Stimulated activated CD4-positive, alpha-beta T cell treated with anti-CD3 and anti-CD28 coated beads, Interleukin-1b, Interleukin-23, amount 100 ng/mL, for 24 hours (primary cell): ENCODE results near the gene MRM1.
A peak's percentile ranks its signal among the peaks of the same experiment; 100 is the strongest.
"Not testable (repeated sequence)": the region's sequence is repeated elsewhere in the genome, so short reads cannot be mapped to it uniquely, and the experiment has no call there.

Source experiments
- DNase-seq, 4 experiments: peaks; one replicate each; pipeline ENCODE4 v3.0.0-alpha.2; 2020; ENCODE audit warnings: low read depth in 4 of 4, low spot score in 1 of 4

The MRM1 gene

DNA sequence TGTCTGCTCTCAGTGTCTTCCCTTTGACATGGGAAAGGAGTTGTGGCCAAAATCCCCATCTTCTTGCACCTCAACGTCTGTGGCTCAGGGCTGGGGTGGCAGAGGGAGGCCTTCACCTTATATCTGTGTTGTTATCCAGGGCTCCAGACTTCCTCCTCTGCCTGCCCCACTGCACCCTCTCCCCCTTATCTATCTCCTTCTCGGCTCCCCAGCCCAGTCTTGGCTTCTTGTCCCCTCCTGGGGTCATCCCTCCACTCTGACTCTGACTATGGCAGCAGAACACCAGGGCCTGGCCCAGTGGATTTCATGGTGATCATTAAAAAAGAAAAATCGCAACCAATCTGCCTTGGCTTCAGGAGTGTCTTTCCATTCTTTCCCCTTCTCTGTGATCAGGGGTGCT lies 918 bp upstream of the MRM1 start:
- DNase-seq: no peak

DNA sequence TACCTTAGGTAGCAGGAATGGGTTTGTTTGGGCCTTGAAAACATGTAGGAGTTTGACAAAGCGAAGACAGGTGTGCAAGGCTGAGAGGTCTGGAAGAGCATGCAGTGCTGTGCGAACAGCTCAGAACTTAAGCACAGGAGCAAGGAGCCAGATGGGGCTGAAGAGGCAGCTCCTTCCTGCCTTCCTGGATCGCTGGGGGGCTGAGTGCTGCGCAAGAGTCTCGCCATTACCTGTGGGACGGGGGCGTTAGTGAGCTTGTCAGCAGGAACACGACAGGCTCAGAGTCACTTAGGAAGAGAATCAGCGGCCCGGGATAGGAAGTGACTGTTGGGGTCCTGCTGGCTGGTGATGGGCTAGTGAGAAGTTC lies 464 bp upstream of the MRM1 start:
- DNase-seq: no peak

DNA sequence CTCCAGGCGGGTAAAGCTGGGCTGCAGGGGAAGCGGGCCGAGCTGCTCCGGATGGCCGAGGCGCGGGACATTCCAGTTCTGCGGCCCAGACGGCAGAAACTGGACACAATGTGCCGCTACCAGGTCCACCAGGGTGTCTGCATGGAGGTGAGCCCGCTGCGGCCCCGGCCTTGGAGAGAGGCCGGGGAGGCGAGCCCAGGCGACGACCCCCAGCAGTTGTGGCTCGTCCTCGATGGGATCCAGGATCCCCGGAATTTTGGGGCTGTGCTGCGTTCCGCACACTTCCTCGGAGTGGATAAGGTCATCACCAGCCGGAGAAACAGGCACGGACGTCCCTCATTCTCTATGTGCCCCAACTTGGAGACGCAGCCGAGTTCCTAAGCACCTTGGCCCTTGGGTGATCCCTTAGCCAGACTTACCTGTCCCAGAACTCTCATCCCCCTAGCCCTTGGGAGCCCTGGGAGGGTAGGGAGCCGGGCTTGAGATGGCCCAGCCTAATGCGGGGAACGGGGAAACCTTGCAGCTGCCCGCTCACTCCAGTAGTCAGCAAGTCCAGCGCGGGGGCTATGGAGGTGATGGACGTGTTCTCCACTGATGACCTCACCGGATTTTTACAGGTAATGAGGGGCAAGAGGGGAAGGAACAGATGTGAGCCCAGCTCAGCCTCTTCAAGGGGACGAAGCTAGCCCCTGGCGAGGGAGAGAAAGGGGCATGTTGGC lies 806 bp downstream of the MRM1 start:
- DNase-seq: no peak

DNA sequence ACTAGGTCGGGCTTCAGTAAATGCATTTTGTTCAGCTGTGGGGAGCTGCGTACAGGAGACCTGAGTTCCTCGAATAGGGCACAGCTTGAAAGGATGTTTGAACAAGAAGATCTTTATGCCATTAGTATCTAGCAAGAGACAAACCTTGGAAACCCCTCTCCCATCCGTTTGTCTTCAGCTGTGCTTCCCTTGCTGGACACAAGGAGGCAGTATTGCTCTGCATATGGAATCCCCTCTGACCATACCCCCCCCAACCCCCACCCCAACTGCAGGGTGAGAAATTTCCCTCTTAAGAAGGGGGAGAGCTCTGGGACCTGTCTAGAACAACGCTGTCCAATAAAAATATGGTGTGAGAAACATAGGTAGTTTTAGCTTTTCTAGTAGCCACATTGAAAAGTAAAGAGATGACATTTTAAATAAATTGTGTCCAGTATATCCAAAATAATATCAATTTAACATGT lies 1.6 kb downstream of the MRM1 start:
- DNase-seq: peak; percentile 34 to 65 (median 46)

DNA sequence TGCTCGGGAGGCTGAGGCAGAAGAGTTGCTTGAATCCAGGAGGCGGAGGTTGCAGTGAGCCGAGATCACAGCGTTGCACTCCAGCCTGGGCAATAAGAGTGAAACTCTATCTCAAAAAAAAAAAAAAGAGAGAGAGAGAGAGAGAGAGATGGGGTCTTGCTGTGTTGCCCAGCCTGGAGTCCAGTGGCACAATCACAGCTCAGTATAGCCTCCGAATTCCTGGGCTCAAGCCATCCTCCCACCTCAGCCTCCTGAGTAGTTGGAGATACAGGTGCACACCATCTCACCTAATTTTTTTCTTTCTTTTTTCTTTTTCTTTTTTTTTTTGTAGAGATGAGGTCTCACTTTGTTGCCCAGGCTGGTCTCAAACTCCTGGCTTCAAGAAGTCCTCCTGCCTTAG lies 3.6 kb downstream of the MRM1 start:
- DNase-seq: not testable (repeated sequence)

DNA sequence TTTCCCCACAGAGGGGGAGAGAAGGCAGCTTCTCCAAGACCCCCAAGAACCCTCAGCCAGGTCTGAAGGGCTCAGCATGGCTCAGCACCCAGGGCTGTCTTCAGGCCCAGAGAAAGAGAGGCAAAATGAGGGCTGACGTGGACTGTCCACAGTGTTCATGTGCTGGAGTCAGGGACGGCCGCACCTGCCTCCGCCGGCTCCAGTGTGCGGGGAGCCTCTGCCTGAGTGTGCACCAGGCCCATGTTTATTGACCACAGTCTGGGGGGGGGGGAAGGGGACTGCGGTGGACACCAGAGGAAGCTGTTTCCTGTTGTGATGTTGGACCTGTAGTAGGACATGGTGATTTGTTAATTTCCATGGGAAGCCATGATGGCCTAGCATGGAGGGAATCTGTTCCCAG lies 6.9 kb downstream of the MRM1 start:
- no peak for DNase-seq

DNA sequence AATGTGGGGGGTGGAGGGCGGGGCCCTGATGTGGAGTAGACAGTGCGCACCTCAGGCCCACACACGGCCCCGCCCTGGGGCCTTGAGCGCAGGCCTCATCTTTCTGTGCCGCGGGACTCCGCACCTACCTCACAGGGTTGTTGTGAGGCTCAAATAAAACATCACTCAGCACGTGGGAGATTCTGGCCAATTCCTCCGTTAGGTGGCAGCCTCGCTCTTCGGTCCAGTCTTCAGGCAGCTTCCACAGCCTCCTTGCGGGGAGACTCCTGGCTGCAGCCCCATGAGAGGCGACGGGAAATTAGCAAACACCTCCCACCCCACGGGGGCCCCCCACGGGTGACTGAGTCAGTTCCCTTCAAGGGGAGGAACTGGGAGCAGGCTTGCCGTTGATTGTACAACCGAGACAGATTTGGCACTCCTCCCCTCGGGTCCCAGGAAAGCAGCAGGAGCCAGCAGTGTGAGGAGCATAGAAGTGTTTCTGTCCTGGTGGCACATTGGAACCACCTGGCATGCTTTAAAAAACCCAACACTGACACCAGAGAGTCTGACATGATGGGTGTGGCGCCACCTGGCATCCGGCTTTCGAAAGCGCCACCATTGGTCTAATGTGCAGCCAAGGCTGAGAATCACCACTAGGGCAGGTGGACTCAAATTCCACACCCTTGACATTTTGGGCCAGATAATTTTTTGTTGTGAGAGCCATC lies 7.6 kb downstream of the MRM1 start:
- DNase-seq: no peak

DNA sequence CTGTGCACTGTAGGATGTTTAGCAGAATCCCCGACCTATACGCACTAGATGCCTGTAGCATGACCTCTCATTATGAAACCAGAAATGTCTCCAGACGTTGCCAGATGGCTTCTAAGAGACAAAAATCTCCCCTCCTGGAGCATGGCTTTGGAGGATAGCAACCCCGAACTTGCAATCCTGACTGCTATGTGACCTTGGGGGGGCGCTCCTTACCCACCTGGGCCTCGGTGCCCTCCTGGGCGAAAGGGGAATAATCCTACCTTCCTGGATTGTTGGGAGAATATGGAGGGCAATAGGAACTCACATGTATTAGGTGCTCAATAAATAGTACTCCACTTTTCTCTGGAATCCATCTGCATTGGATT lies 8.1 kb downstream of the MRM1 start:
- DNase-seq: no peak

DNA sequence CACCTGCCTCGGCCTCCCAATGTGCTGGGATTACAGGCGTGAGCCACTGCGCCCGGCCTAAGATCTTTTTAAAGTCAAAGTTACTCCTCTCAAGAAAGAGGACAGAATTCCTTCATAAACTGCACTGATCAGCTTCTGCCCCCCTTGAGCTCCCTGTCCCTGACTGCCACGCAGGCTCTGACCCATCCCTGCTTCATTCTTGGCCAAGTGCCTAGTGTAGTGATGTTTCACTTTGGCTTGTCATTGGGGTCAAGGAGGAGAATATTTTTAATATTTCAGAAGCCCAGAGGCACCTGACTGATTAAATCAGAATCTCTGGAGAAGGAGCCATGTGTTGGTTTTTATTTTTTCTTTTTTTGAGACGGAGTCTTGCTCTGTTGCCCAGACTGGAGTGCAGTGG lies 9.1 kb downstream of the MRM1 start:
- DNase-seq: no peak

DNA sequence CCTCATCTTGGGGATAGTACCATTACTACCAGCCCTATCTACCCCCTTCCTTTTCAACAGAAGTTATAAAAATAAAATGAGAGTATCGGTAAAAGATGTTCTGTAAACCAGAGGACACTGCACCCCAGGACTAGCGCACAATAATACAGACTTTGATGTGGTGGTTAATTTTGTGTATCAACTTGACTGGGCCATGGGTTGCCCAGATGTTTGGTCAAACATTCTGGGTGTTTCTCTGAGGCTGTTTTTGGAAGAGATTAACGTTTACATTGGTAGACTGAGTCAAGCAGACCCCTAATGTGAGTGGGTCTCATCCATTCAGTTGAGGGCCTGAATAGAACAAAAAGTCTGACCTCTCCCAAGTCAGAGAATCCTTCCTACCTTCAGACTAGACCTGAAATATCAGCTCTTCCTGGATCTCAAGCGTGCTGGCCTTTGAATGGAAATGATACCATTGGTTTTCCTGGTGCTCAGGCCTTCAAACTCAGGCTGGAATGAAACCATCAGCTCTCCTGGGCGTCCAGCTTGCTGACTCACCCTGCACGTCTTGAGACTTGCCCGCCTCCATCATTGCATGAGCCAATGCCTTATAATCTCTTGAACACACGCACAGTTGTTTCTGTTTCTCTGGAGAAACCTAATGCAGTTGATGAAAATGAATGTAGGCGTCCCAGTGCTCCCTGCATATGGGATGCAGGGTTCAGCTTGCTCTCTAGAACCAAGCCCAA lies 10.1 kb downstream of the MRM1 start:
- DNase-seq: no peak

DNA sequence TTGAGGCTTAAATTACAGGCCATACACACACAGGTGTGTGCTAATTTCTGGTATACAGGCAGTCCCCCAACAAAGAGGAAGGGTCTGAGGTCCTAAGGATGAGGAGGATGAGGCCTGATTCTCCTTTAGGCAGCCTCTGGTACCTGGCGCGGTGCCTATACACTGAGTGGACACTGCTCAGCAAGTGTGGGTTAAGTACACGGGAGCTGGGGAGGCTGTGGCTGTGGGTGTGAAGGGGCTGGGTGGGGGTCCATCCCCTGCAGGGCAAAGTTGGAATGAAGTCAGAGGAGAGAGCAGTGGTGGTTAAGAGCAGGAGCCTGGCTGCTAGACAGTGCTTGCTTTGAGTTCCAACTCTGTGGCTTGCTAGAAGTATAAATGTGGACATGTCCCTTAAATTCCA lies 10.9 kb downstream of the MRM1 start:
- no peak for DNase-seq

DNA sequence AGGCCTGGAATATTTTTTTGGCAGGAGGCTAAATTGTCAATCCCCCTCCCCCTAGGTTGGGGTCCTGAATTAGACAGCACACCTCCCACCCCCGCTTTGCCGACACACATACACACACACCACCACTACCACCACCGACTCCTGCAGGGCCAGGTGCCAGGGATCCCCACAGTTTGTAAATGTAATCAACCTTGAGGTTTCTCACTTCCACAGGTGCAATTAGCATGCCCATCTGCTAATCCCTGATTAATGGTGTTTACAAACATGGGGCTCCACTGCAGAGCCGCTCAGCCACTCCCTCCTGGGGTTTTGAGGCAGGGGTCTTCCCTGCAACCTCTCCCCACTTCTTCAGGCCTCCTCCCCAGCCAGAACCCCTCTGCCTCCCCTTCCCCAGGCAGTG lies 11.8 kb downstream of the MRM1 start:
- no peak for DNase-seq

DNA sequence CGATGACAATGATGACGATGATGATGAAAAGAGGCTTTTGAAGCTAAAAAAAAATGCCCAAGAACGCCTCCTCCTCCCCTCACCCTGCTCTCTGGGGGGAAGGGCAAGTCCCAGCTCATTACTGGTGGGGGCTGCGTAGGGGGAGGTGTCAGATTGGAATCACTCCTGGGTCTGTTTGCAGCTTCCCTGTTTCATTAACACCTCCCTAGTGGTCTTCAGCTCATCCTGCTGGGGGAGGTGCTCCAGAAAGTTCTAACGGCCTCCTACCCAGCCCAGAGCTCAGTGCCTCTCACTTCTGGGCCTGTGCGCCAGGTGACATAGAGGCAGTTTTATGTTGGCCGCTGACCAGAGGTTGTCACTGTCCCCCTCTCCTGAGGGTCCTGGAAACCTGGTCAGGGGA lies 12.7 kb downstream of the MRM1 start:
- DNase-seq: no peak

DNA sequence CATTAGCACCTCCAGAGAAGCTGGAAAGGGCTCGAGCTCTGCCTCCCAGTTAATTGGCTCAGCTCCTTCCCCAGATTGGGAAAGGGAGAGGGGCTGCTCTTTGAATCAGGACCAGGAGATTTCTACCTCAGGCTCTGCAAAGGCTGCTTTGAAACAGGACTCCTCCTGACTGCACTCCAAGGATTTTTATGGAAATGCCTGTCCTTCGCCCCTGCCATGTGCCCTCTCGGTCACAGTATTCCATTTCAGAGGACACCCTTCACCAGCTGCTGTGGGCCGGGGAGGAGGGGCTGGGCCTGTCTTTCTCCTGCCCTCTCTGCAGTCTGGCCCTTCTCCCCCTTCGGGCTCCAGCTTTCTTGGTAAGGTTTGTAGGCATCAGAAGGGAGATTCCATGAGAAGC lies 13.6 kb downstream of the MRM1 start:
- no peak for DNase-seq

DNA sequence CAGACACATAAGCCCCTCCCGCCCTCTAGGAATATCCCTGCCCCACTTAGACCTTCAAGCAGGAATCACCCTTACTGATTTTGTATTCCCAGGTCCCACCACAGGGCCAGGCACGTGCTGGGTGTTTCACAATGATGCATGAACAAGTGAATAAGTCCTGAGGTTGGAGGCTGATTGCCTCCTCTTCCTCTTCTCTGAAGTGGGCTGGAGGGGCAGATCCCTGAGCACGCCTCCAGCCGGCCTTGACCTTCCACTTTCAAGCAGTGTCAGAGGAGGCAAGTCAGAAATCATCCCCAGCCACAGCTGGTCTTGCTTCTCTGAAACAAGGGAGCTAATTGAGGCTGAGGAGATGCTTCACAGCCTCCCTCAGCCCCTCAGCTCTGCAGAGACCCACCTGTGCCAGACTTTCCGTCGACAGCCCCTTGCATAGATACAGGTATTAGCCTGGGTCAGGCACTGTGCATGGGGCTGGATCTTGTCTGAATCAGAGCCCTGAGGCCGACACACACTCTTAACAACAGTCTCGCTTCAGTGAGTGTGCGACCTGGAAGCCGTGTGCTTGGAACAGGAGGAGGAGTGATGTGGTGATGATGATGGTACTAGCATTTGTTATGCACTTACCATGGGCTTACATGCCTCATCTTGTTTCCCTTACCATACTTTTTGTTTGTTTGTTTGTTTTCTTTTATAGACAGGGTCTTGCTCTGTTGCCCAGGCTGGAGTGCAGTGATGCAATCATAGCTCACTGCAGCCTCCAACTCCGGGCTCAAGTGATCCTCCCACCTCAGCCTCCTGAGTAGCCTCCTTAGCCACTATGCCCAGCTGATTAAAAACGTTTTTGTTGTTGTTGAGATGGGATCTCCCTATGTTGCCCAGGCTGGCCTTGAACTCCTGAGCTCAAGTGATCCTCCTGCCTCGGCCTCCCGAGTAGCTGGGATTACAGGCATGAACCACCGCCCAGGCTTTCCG lies 15.0 kb downstream of the MRM1 start:
- DNase-seq: no peak

DNA sequence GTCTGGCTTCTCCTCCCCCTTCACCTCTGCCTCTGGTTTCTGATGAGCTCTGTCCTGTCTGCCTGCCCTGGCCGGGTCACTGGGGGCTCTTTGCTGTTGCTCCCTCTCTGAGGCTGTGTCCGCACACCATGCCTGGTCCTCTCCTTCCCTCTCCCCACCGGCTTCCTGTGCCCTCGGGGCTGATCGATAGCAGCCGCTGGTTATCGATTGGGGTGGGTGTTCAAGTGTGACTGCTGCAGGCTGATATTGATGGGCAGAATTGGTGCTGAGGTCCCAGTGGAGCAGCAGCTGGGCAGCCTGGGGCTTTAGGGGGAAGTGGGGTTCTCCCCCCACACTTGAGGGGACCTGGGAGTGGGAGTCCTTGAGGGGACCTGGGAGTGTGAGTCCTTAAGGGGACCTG lies 16.4 kb downstream of the MRM1 start:
- no peak for DNase-seq

DNA sequence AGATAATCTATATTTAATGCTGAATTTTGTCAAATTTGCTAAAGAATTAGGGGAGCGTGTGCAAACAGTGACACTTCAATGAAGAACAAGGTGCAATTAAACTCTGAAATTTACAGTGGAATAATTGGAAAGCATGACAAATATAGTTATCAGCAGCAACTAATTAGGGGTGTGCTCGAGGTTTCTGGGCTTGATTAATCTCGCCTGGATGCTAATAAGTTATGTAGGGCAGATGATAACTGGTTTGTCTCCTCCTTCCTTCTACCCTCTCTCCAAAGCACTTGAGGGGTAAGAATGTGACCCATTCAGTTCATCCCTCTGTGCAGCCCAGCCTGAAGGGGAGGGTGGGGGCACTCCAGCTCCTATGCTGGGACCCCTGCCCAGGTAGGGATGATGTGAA lies 21.9 kb downstream of the MRM1 start:
- no peak for DNase-seq

DNA sequence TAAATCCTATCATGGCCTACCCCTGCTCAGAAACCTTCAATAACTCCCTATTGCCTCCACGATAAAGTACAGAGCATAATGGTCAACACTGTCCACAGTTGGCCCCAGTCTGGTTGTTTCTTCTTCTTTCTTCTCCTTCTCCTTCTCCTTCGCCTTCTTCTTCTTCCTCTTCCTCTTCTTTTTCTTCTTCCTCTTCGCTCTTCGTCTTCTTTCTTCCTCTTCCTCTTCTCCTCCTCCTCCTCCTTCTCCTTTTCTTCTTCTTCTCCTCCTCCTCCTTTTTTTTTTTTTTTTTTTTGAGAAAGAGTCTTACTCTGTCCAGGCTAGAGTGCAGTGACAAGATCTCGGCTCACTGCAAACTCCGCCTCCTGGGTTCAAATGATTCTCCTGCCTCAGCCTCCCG lies 23.8 kb downstream of the MRM1 start:
- DNase-seq: no peak

DNA sequence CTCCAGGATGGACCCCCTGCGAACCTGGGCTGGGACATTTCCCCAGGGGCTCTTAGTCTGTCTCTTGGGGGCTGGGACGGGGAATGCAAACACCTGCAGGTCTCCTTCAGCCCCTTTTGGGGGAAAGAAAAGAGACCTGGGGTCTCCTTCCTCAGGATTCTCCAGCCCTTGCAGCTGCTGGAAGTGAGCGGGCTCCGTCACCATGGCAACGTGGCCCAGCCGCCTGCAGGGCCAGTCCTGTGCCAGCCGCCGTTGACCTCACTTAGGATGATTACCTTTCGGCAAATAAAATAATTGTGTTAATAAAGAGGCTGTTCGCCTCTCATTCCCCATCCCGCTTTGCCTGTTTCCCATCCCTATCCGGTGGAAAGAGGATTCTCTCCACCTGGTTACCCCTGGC lies 25.7 kb downstream of the MRM1 start:
- DNase-seq: no peak

DNA sequence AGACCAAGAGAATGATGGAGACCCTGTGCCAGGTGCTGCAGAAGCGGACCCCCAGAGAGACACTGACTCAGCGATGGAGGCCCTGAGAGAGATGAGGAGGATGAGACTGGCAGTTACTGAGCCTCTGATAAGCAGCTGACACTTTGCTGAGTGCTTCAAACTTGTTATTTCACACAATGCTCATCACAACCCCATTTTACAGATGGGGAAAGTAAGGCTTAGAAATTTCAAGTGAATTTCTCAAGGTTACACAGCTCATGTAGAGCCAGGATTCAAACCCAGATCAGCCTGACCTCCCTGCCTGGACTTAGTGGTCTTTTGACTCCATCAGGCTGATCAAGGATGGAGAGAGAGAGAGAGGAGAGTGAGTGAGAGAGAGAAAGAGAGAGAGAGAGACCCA lies 27.2 kb downstream of the MRM1 start:
- DNase-seq: no peak

DNA sequence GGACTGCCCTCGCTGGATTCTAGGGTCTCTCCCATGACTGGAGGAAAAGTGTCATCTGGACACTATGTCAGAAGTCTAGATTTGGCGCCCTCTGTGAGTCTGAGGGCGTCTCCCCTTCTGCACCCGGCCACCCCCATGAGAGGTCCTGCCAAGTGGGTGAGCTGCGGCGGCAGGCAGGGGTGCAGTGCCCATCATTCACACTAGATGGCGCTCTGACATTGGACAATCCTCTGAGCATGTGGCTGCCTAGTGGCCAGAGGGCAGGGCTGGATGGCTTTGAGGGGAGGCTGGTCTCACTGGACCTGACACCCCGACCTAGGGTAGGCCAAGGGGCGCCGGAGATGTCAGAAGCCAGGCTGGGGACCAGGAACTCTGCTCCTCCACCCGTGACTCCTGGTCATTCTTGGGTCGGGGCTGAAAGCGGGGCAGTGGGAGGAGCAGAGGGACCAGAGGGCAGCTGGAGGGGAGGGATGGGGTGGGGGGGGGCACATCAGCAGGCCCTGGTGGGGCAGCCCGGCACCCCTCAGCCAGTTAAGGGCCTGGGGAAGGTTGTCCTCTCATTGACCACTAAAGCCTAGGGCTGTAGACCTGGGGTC lies 28.0 kb downstream of the MRM1 start:
- peak; percentile 59 to 87 (median 68) for DNase-seq
